Lower leg skin (tissue), 4 donors: ENCODE data around the gene ZNF385A. TPM values are rescaled to one million over a fixed set of nuclear protein-coding genes. Genes with fewer than 3 reads are reported as not detected.

Source experiments
- DNase-seq, 2 donors: peaks; one replicate each; pipeline ENCODE4 v3.0.0-alpha.2; 2019; ENCODE audit warnings: low spot score in 2 of 2
- H3K4me3 ChIP-seq: fragments of 200-600 bp; sonication (generic); 2 replicates; pipeline ENCODE4 v1.5.1; 2017; ENCODE audit warnings: mild to moderate bottlenecking, low read depth; ENCODE audit not compliant: poor library complexity, severe bottlenecking
- CTCF ChIP-seq, 3 donors: fragments of 450-650 bp; IDR thresholded peaks; one replicate each; pipeline ENCODE4 v1.5.1; 2016; ENCODE audit warnings: antibody characterized with exemption in 3 of 3, mild to moderate bottlenecking in 3 of 3, moderate library complexity in 2 of 3
- POLR2A ChIP-seq, 2 donors: fragments of 450-650 bp; IDR thresholded peaks; one replicate each; pipeline ENCODE4 v1.6.1; 2016 to 2017; ENCODE audit warnings: antibody characterized with exemption in 2 of 2, mild to moderate bottlenecking in 1 of 2, moderate library complexity in 1 of 2
- WGBS, 2 donors: methylation state at CpG; one replicate each; pipeline ENCODE4 v1.1.5; 2018; 5-methylcytosine and 5-hydroxymethylcytosine counted together
- intact Hi-C: fragments of 100-400 bp; cut with DNase I; formaldehyde crosslinking; loops from one replicate; pipeline ENCODE4 v1.15.0; 2023; ENCODE audit warnings: low total_unique reads
- total RNA-seq, 4 donors: library from RNA; depleted of rRNA; stranded (reverse); fragments of >200 nt; gene quantifications; one replicate each; pipeline ENCODE4 v1.1.0, GENCODE V29; 2016

The ZNF385A gene
- total RNA-seq, 4 donors from 2014 or later: 89.0 to 183 (median 146) TPM

- WGBS, 2 donors: 9 to 36% methylated on average over 32 to 37 of the region's 49 CpGs
- TF ChIP-seq CTCF (IDR thresholded peaks at IDR 0.05) (no peak), POLR2A (IDR thresholded peaks at IDR 0.05) (no peak)
- intact Hi-C loops: no loop called here
- DNase-seq: peak in 1 of 2 donors; percentile 94
- peak overlapping the region; percentile 21 for H3K4me3 ChIP-seq
These were observed 5.6 kb downstream of the ZNF385A start for GRCh38 chr12:54378796-54379397.

- intact Hi-C loops: no loop called here
- no peak overlapping the region for H3K4me3 ChIP-seq
- TF ChIP-seq CTCF (IDR thresholded peaks at IDR 0.05) (no peak), POLR2A (IDR thresholded peaks at IDR 0.05) (no peak)
- WGBS, 2 donors: 73 to 77% methylated on average over 5 to 6 of the region's 6 CpGs
- peak in 1 of 2 donors; percentile 82 for DNase-seq
These were observed 6.6 kb downstream of the ZNF385A start for GRCh38 chr12:54377797-54378515.

GRCh38 chr12:54377007-54377406 is 7.5 kb downstream of the ZNF385A start:
- 54 to 59% methylated on average over 2 of the region's 2 CpGs for WGBS, 2 donors
- intact Hi-C loops: no loop called here
- DNase-seq: peak in 1 of 2 donors; percentile 85

GRCh38 chr12:54376596-54376995 is 7.9 kb downstream of the ZNF385A start:
- peak; percentile 82 to 92 for DNase-seq
- TF ChIP-seq CTCF (IDR thresholded peaks at IDR 0.05) (no peak), POLR2A (IDR thresholded peaks at IDR 0.05) (no peak)
- intact Hi-C loops: no loop called here
- WGBS, 2 donors: 19 to 25% methylated on average over 4 of the region's 4 CpGs
- no peak overlapping the region for H3K4me3 ChIP-seq

More at GRCh38 chr12:54377007-54377406, 7.5 kb downstream of the ZNF385A start:
- TF ChIP-seq CTCF (IDR thresholded peaks at IDR 0.05): no peak
- TF ChIP-seq POLR2A (IDR thresholded peaks at IDR 0.05): no peak
- no peak overlapping the region for H3K4me3 ChIP-seq

- no peak for TF ChIP-seq POLR2A (IDR thresholded peaks at IDR 0.05)
- TF ChIP-seq CTCF (IDR thresholded peaks at IDR 0.05): no peak
- DNase-seq: peak in 1 of 2 donors; percentile 79
- WGBS, 2 donors: 32 to 37% methylated on average over 2 of the region's 2 CpGs
- intact Hi-C loops: no loop called here
- H3K4me3 ChIP-seq: no peak overlapping the region
These were observed 9.3 kb downstream of the ZNF385A start for GRCh38 chr12:54375259-54375579.
